Measurements from ENCODE around the gene HINT2. TPM values are rescaled to one million over a fixed set of nuclear protein-coding genes. Genes with fewer than 3 reads are reported as not detected.
A peak's percentile ranks its signal among the peaks of the same experiment; 100 is the strongest.

The HINT2 gene
- total and polyA plus RNA-seq, 7 donors, result 36.5 to 64.7 (median 43.8) TPM

GRCh38 chr9:35790385-35791296 is 24.2 kb downstream of the HINT2 start:
- 29 to 31% (median 30%) methylated on average over 34 to 37 of the region's 37 CpGs for WGBS, 3 donors
- DNase-seq, result peak; percentile 63 to 79
- intact Hi-C loops (cut with DNase I), result loop anchor here (1.0 to 2.0 kb wide), 3 partner anchors 36 to 92 kb away; no protein-coding TSS in a partner anchor

DNA sequence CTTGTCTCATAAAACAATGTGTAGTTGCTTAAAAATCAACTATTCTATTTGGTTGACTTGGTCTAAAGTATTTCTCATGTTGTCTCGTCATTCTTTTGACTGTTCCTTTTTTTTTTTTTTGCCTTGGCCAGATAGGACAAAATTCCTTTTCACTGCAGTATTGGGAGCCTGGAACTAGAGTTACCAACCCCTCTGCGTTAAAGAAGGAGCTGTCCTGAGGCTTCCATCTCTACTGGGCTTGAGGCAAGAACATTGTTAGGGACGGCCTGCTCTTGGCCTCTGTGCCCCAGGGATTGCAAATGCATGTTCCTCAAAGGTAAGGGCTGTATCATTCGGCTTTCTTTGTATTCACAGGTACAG is 24.8 kb downstream of the HINT2 start:
- no peak for TF ChIP-seq CTCF (IDR thresholded peaks at IDR 0.05)
- WGBS, 3 donors, result 28 to 35% (median 34%) methylated on average over 4 of the region's 4 CpGs
- no peaks in the 10 kb centered on the region for H3K36me3 ChIP-seq (ENCODE audit: insufficient read depth in 1 of 2, low read depth in 1 of 2)
- ATAC-seq (no peak), DNase-seq (no peak)
- no peaks in the 10 kb centered on the region for H3K9me3 ChIP-seq
- no peak overlapping the region for H3K27ac ChIP-seq
- intact Hi-C loops (cut with DNase I), result loop anchor here (1.0 to 2.0 kb wide), 3 partner anchors 36 to 92 kb away; no protein-coding TSS in a partner anchor
- no peak overlapping the region for H3K4me3 ChIP-seq
- peaks cover 32% of the 10 kb centered on the region for H3K4me1 ChIP-seq
- no peaks in the 10 kb centered on the region for H3K27me3 ChIP-seq (ENCODE audit: insufficient read depth in 3 of 3, low read length in 2 of 3)

More at GRCh38 chr9:35790385-35791296, 24.2 kb downstream of the HINT2 start:
- peak overlapping the region; percentile 88 for H3K27ac ChIP-seq
- H3K4me1 ChIP-seq, result peaks cover 35% of the 10 kb centered on the region
- no peaks in the 10 kb centered on the region for H3K36me3 ChIP-seq (ENCODE audit: insufficient read depth in 1 of 2, low read depth in 1 of 2)
- no peaks in the 10 kb centered on the region for H3K27me3 ChIP-seq (ENCODE audit: insufficient read depth in 3 of 3, low read length in 2 of 3)
- no peaks in the 10 kb centered on the region for H3K9me3 ChIP-seq
- ATAC-seq, result peak; percentile 78 to 89 (median 87)
- peak overlapping the region; percentile 79 for H3K4me3 ChIP-seq
- peak; percentile 86 for TF ChIP-seq CTCF (IDR thresholded peaks at IDR 0.05)

GRCh38 chr9:35789541-35789940 is 25.3 kb downstream of the HINT2 start:
- intact Hi-C loops (cut with DNase I), result no loop called here
- ATAC-seq (no peak), DNase-seq (no peak)
- TF ChIP-seq CTCF (IDR thresholded peaks at IDR 0.05), result no peak
- Histone ChIP-seq H3K36me3 (ENCODE audit: insufficient read depth in 1 of 2, low read depth in 1 of 2) (no peaks in the 10 kb centered on the region), H3K4me1 (peaks cover 30% of the 10 kb centered on the region), H3K27ac (no peak overlapping the region), H3K27me3 (ENCODE audit: insufficient read depth in 3 of 3, low read length in 2 of 3) (no peaks in the 10 kb centered on the region), H3K9me3 (no peaks in the 10 kb centered on the region), H3K4me3 (no peak overlapping the region)
- WGBS, 3 donors, result 95 to 98% (median 97%) methylated on average over 2 of the region's 2 CpGs

DNA sequence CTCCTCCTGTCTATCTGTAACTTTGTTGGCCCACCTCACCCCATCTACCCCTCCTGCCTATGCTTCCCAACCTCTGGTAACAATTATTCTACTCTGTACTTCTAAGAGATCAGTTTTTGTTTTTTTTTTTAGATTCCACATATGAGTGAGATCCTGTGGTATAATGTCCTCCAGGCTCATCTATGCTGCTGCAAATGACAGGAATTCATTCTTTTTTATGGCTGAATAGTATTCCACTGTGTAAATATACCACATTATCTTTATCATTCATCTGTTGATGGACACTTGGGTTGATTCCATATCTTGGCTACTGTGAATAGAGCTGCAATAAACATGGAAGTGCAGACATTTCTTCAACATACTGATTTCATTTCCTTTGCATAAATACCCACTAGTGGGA is 31.4 kb downstream of the HINT2 start:
- no peak overlapping the region for H3K4me3 ChIP-seq
- no peaks in the 10 kb centered on the region for H3K4me1 ChIP-seq
- H3K9me3 ChIP-seq, result no peaks in the 10 kb centered on the region
- no peak for ATAC-seq
- no peaks in the 10 kb centered on the region for H3K27me3 ChIP-seq (ENCODE audit: insufficient read depth in 3 of 3, low read length in 2 of 3)
- no peaks in the 10 kb centered on the region for H3K36me3 ChIP-seq (ENCODE audit: insufficient read depth in 1 of 2, low read depth in 1 of 2)
- intact Hi-C loops (cut with DNase I), result no loop called here
- no peak overlapping the region for H3K27ac ChIP-seq
- no peak for DNase-seq
- TF ChIP-seq CTCF (IDR thresholded peaks at IDR 0.05), result no peak

Data from psoas muscle (tissue), 8 donors.